Omental fat pad (tissue), 4 donors: ENCODE results near the gene UAP1L1. TPM values are rescaled to one million over a fixed set of nuclear protein-coding genes. Genes with fewer than 3 reads are reported as not detected.

ENCODE experiments used
- ATAC-seq: fragments of 150-250 bp; one replicate; pipeline ENCODE4 v1.9.1; 2016; ENCODE audit warnings: mild to moderate bottlenecking, moderate library complexity; ENCODE audit not compliant: low FRiP score
- DNase-seq: peaks from one replicate; pipeline ENCODE4 v3.0.0-alpha.2; 2019; ENCODE audit warnings: low spot score
- CTCF ChIP-seq, 3 donors: fragments of 450-650 bp; IDR thresholded peaks; one replicate each; pipeline ENCODE4 v1.5.1; 2016 to 2017; ENCODE audit warnings: antibody characterized with exemption in 3 of 3, mild to moderate bottlenecking in 3 of 3, moderate library complexity in 2 of 3
- total RNA-seq, 4 donors: library from RNA; depleted of rRNA; stranded (reverse); fragments of >200 nt; gene quantifications; one replicate each; pipeline ENCODE4 v1.1.0, GENCODE V29; 2016

The UAP1L1 gene
- total RNA-seq, 4 donors from 2014 or later, result 5.2 to 12.8 (median 9.7) TPM

GRCh38 chr9:137073992-137074399, 3.3 kb upstream of the UAP1L1 start:
- TF ChIP-seq CTCF (IDR thresholded peaks at IDR 0.05), result no peak
- DNase-seq (no peak), ATAC-seq (no peak)

- DNase-seq (no peak), ATAC-seq (no peak)
- no peak for TF ChIP-seq CTCF (IDR thresholded peaks at IDR 0.05)
Observed at GRCh38 chr9:137074657-137075274, 2.6 kb upstream of the UAP1L1 start.

- no peak for TF ChIP-seq CTCF (IDR thresholded peaks at IDR 0.05)
- no peak for DNase-seq
- no peak for ATAC-seq
Observed at GRCh38 chr9:137075275-137075775, 2.0 kb upstream of the UAP1L1 start.

DNA sequence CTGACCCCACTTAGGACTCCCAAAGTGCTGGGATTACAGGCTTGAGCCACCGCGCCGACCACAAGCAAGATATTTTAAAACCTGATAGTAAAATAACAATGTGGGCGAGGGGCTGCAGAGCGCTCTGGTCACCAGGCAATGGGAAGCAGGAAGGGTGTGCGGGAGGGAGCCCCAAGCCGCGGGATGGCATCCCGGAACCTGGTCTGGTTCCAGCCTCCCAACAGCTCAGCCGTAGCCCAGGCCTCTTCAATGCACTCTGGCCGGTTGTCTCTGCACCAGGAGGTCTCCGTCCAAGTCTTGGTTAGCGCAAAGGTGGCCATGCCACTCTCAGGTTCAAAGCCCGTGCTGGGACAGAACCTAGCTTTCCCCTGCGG, 694 bp upstream of the UAP1L1 start:
- no peak for DNase-seq
- no peak for ATAC-seq
- no peak for TF ChIP-seq CTCF (IDR thresholded peaks at IDR 0.05)

GRCh38 chr9:137077758-137078693, 709 bp downstream of the UAP1L1 start:
- peak; percentile 5 for ATAC-seq
- no peak for TF ChIP-seq CTCF (IDR thresholded peaks at IDR 0.05)
- DNase-seq, result no peak

- no peak for TF ChIP-seq CTCF (IDR thresholded peaks at IDR 0.05)
- DNase-seq (no peak), ATAC-seq (no peak)
Observed at GRCh38 chr9:137078701-137079400, 1.5 kb downstream of the UAP1L1 start.
